GM19467 (cell line): ENCODE results near the gene GDPD3.

Source experiments
- ATAC-seq: cut with Tn5 transposase; IDR thresholded peaks from one replicate; pipeline ENCODE4 v1.9.1; 2021; ENCODE audit warnings: mild to moderate bottlenecking, moderate library complexity; ENCODE audit not compliant: unreplicated experiment

Gene GDPD3

GRCh38 chr16:30096105-30096861, 17.1 kb downstream of the GDPD3 start, which contains the start of gene YPEL3:
TSS of gene YPEL3 (minus strand) at chr16:30096213. CDS start at chr16:30095482, 731 bp downstream.
- ATAC-seq = peak; percentile 55

- no peak for ATAC-seq
Measured at GRCh38 chr16:30095166-30096078, 17.9 kb downstream of the GDPD3 start.

- no peak for ATAC-seq
Measured at GRCh38 chr16:30094541-30095165, 18.7 kb downstream of the GDPD3 start.

- ATAC-seq = peak; percentile 30
Measured at GRCh38 chr16:30092373-30093010, 20.8 kb downstream of the GDPD3 start.

- ATAC-seq = peak; percentile 64
Measured at GRCh38 chr16:30091474-30092372, 21.6 kb downstream of the GDPD3 start, which contains the start of gene TBX6. TSS of gene TBX6 (minus strand) at chr16:30091924. CDS start at chr16:30091193, 731 bp downstream.

GRCh38 chr16:30090610-30091331, 22.6 kb downstream of the GDPD3 start:
- ATAC-seq = no peak

GRCh38 chr16:30088832-30089624, 24.3 kb downstream of the GDPD3 start:
- ATAC-seq = no peak

- ATAC-seq = no peak
Measured at GRCh38 chr16:30088237-30088831, 25.0 kb downstream of the GDPD3 start.

GRCh38 chr16:30087181-30087898, 26.0 kb downstream of the GDPD3 start:
- ATAC-seq = no peak

GRCh38 chr16:30086291-30087140, 26.8 kb downstream of the GDPD3 start:
- no peak for ATAC-seq

GRCh38 chr16:30085820-30086219, 27.5 kb downstream of the GDPD3 start:
- ATAC-seq = no peak

GRCh38 chr16:30085247-30085646, 28.1 kb downstream of the GDPD3 start:
- ATAC-seq = no peak

- ATAC-seq = no peak
Measured at GRCh38 chr16:30084816-30085159, 28.5 kb downstream of the GDPD3 start.

- ATAC-seq = no peak
Measured at GRCh38 chr16:30084096-30084815, 29.1 kb downstream of the GDPD3 start.

- ATAC-seq = no peak
Measured at GRCh38 chr16:30083216-30084055, 29.9 kb downstream of the GDPD3 start.
